Transverse colon (tissue), 4 donors: Measurements from ENCODE around the gene ABHD13. TPM values are rescaled to one million over a fixed set of nuclear protein-coding genes. Genes with fewer than 3 reads are reported as not detected.

Source experiments
- DNase-seq: peaks from one replicate; pipeline ENCODE4 v3.0.0-alpha.2; 2019
- H3K27ac ChIP-seq, 4 donors: fragments of 200-600 bp; sonication (generic); 2 replicates each; pipeline ENCODE4 v1.5.1; 2016 to 2018; ENCODE audit warnings: inconsistent platforms in 4 of 4
- H3K27me3 ChIP-seq: fragments of 200-600 bp; sonication (generic); 2 replicates; pipeline ENCODE4 v1.5.1; 2017; ENCODE audit warnings: inconsistent platforms
- H3K36me3 ChIP-seq, 4 donors: fragments of 200-600 bp; sonication (generic); 2 replicates each; pipeline ENCODE4 v1.5.1; 2017 to 2019; ENCODE audit warnings: inconsistent platforms in 4 of 4
- H3K4me1 ChIP-seq, 4 donors: fragments of 200-600 bp; sonication (generic); 2 replicates each; pipeline ENCODE4 v1.5.1; 2017 to 2020; ENCODE audit warnings: inconsistent platforms in 4 of 4
- H3K4me3 ChIP-seq, 4 donors: fragments of 200-600 bp; sonication (generic); 1 replicate in 1 of 4; 2 replicates in 3 of 4; pipeline versions ENCODE4 v1.5.1 to v1.6.1; 2017 to 2019; ENCODE audit warnings: inconsistent platforms in 4 of 4
- H3K9me3 ChIP-seq, 2 donors: fragments of 200-600 bp; sonication (generic); 2 replicates each; pipeline ENCODE4 v1.5.1; 2017 to 2019; ENCODE audit warnings: inconsistent platforms in 2 of 2
- CTCF ChIP-seq, 5 experiments: fragments of 200-600 bp in 3 of 5; fragments of 450-650 bp in 2 of 5; sonication (generic) in 3 of 5; IDR thresholded peaks; 1 replicate in 2 of 5; 2 replicates in 3 of 5; pipeline ENCODE4 v1.5.1; 2016 to 2017; ENCODE audit warnings: antibody characterized with exemption in 5 of 5, inconsistent platforms in 3 of 5, mild to moderate bottlenecking in 2 of 5, moderate library complexity in 1 of 5
- EP300 ChIP-seq: sonication (generic); formaldehyde crosslinking; IDR thresholded peaks from one replicate; pipeline ENCODE4 v1.6.1; 2017; ENCODE audit warnings: antibody characterized with exemption, low read depth
- POLR2A ChIP-seq: fragments of 450-650 bp; IDR thresholded peaks from one replicate; pipeline ENCODE4 v1.6.1; 2016; ENCODE audit warnings: antibody characterized with exemption, mild to moderate bottlenecking, moderate library complexity
- POLR2AphosphoS5 ChIP-seq, 3 donors: sonication (generic); formaldehyde crosslinking; IDR thresholded peaks; one replicate each; pipeline ENCODE4 v1.6.1; 2016; ENCODE audit warnings: antibody characterized with exemption in 3 of 3
- WGBS, 2 donors: methylation state at CpG; one replicate each; pipeline ENCODE4 v1.1.5; 2018; ENCODE audit warnings: low coverage in 1 of 2; 5-methylcytosine and 5-hydroxymethylcytosine counted together
- in situ Hi-C, 4 donors: fragments of 200-750 bp; cut with MboI; loops; one replicate each; pipeline versions ENCODE4 v1.15.0 to v1.15.1; 2017; ENCODE audit warnings: low sequenced_read_pairs in 3 of 4, low pct_ligation_motif_present in 1 of 4, low pct_unique_long_range_greater_than_20kb in 1 of 4
- intact Hi-C: fragments of 100-400 bp; cut with DNase I; formaldehyde crosslinking; loops from one replicate; pipeline ENCODE4 v1.15.1; 2023; ENCODE audit warnings: low total_unique reads
- total RNA-seq, 4 donors: library from RNA; depleted of rRNA; stranded (reverse); fragments of >200 nt; gene quantifications; one replicate each; pipeline ENCODE4 v1.1.0, GENCODE V29; 2016

ABHD13 gene
- total RNA-seq, 4 donors from 2014 or later = 3.4 to 16.2 (median 8.7) TPM

- Histone ChIP-seq H3K4me1 (no peaks in the 10 kb centered on the region), H3K27me3 (no peaks in the 10 kb centered on the region), H3K9me3 (peaks cover 0 to 3% of the 10 kb centered on the region in 2 donors), H3K27ac (no peak overlapping the region), H3K36me3 (no peaks in the 10 kb centered on the region), H3K4me3 (no peak overlapping the region)
- no peak for DNase-seq
- TF ChIP-seq EP300 = no peak
- TF ChIP-seq POLR2A = no peak
- no peak for TF ChIP-seq CTCF (IDR thresholded peaks at IDR 0.05)
- TF ChIP-seq POLR2AphosphoS5 (IDR thresholded peaks at IDR 0.05) = no peak
- in situ Hi-C loops (no loop called here), intact Hi-C loops (no loop called here)
These were observed 24.4 kb upstream of the ABHD13 start for GRCh38 chr13:108193806-108194205.

GRCh38 chr13:108194435-108194936 lies 23.7 kb upstream of the ABHD13 start:
- no peak overlapping the region for H3K27ac ChIP-seq
- in situ Hi-C loops (no loop called here), intact Hi-C loops (no loop called here)
- H3K36me3 ChIP-seq = no peaks in the 10 kb centered on the region
- H3K4me3 ChIP-seq = no peak overlapping the region
- no peaks in the 10 kb centered on the region for H3K27me3 ChIP-seq
- H3K9me3 ChIP-seq = peaks cover 0 to 3% of the 10 kb centered on the region in 2 donors
- WGBS, 2 donors = 67 to 80% methylated on average over 1 to 5 of the region's 5 CpGs
- no peak for DNase-seq
- TF ChIP-seq CTCF (IDR thresholded peaks at IDR 0.05) (no peak), POLR2A (no peak), POLR2AphosphoS5 (IDR thresholded peaks at IDR 0.05) (no peak), EP300 (no peak)
- H3K4me1 ChIP-seq = no peaks in the 10 kb centered on the region

GRCh38 chr13:108195146-108195545 lies 23.0 kb upstream of the ABHD13 start:
- peaks cover 0 to 3% of the 10 kb centered on the region in 2 donors for H3K9me3 ChIP-seq
- no peak for TF ChIP-seq CTCF (IDR thresholded peaks at IDR 0.05)
- TF ChIP-seq POLR2A = no peak
- TF ChIP-seq POLR2AphosphoS5 (IDR thresholded peaks at IDR 0.05) = no peak
- no peak for TF ChIP-seq EP300
- no peaks in the 10 kb centered on the region for H3K36me3 ChIP-seq
- 39% methylated on average over 1 of the region's 1 CpG; no CpG with 5 or more reads in 1 of the 2 donors for WGBS, 2 donors
- H3K4me1 ChIP-seq = no peaks in the 10 kb centered on the region
- no peak for DNase-seq
- in situ Hi-C loops (no loop called here), intact Hi-C loops (no loop called here)
- no peaks in the 10 kb centered on the region for H3K27me3 ChIP-seq
- no peak overlapping the region for H3K4me3 ChIP-seq
- no peak overlapping the region for H3K27ac ChIP-seq

DNA sequence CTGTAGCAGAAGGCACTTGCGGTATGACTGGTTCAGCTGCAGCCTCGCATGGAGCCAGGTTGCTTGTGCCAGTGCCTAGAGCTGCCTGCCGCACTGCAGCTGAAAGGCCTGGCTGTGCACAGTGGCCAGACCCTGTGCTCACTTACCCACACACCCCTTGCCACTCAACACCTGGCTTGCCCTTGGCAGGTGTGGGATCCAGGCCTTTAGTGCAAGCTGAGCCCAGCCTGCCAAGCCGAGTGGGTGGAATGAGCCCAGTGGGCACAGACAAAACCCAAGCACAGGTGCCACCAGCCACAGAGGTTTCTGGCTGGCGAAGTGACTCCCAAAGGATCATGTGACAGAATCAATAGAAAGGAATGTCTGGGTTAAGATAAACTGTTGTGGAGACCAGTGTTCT lies 22.3 kb upstream of the ABHD13 start:
- H3K27ac ChIP-seq = no peak overlapping the region
- H3K36me3 ChIP-seq = no peaks in the 10 kb centered on the region
- peaks cover 0 to 3% of the 10 kb centered on the region in 2 donors for H3K9me3 ChIP-seq
- H3K4me3 ChIP-seq = no peak overlapping the region
- no peak for DNase-seq
- TF ChIP-seq POLR2A (no peak), POLR2AphosphoS5 (IDR thresholded peaks at IDR 0.05) (no peak), EP300 (no peak), CTCF (IDR thresholded peaks at IDR 0.05) (no peak)
- WGBS, 2 donors = 40 to 93% methylated on average over 1 to 5 of the region's 5 CpGs
- in situ Hi-C loops (no loop called here), intact Hi-C loops (no loop called here)
- H3K27me3 ChIP-seq = no peaks in the 10 kb centered on the region
- no peaks in the 10 kb centered on the region for H3K4me1 ChIP-seq
